Prostate gland (tissue), 2 donors: Measurements from ENCODE around the gene DDX46. TPM values are rescaled to one million over a fixed set of nuclear protein-coding genes. Genes with fewer than 3 reads are reported as not detected.

Experiments used
- DNase-seq: peaks from one replicate; pipeline ENCODE4 v3.0.0-alpha.2; 2019; ENCODE audit warnings: low spot score
- H3K27ac ChIP-seq, 2 donors: fragments of 200-600 bp; sonication (generic); 2 replicates each; pipeline ENCODE4 v1.5.1; 2017 to 2019
- H3K27me3 ChIP-seq: fragments of 200-600 bp; sonication (generic); replicated peaks from 2 replicates; pipeline ENCODE4 v1.5.1; 2019; ENCODE audit not compliant: insufficient read depth
- H3K36me3 ChIP-seq, 2 donors: fragments of 200-600 bp; sonication (generic); 1 replicate in 1 of 2; 2 replicates in 1 of 2; pipeline versions ENCODE4 v1.5.1 to v1.8.1; 2017 to 2019
- H3K4me1 ChIP-seq: fragments of 200-600 bp; sonication (generic); replicated peaks from 2 replicates; pipeline ENCODE4 v1.5.1; 2019
- H3K4me3 ChIP-seq, 2 donors: fragments of 200-600 bp; sonication (generic); 2 replicates each; pipeline ENCODE4 v1.5.1; 2017 to 2019
- H3K9me3 ChIP-seq: fragments of 200-600 bp; sonication (generic); 2 replicates; pipeline ENCODE4 v1.5.1; 2017
- POLR2A ChIP-seq: fragments of 450-650 bp; IDR thresholded peaks from one replicate; pipeline ENCODE4 v1.6.1; 2016; ENCODE audit warnings: antibody characterized with exemption, mild to moderate bottlenecking
- POLR2AphosphoS5 ChIP-seq: sonication (generic); formaldehyde crosslinking; IDR thresholded peaks from one replicate; pipeline ENCODE4 v1.6.1; 2017; ENCODE audit warnings: antibody characterized with exemption
- WGBS: methylation state at CpG from one replicate; pipeline ENCODE4 v1.1.5; 2018; 5-methylcytosine and 5-hydroxymethylcytosine counted together
- intact Hi-C: fragments of 100-400 bp; cut with DNase I; formaldehyde crosslinking; loops from one replicate; pipeline ENCODE4 v1.14.2; 2022
- total RNA-seq, 2 donors: library from RNA; depleted of rRNA; stranded (reverse); fragments of >200 nt; gene quantifications; one replicate each; pipeline ENCODE4 v1.1.0, GENCODE V29; 2016
- TF ChIP-seq, protein P1 (sequence below), 4 experiments: fragments of 200-600 bp in 2 of 4; fragments of 450-650 bp in 2 of 4; sonication (generic) in 2 of 4; IDR thresholded peaks; 1 replicate in 3 of 4; 2 replicates in 1 of 4; pipeline ENCODE4 v1.5.1; 2016 to 2019; ENCODE audit warnings: antibody characterized with exemption in 4 of 4, mild to moderate bottlenecking in 2 of 4, moderate library complexity in 2 of 4

Gene DDX46
- total RNA-seq, 2 donors from 2014 or later = 25.9 to 28.2 TPM

DNA sequence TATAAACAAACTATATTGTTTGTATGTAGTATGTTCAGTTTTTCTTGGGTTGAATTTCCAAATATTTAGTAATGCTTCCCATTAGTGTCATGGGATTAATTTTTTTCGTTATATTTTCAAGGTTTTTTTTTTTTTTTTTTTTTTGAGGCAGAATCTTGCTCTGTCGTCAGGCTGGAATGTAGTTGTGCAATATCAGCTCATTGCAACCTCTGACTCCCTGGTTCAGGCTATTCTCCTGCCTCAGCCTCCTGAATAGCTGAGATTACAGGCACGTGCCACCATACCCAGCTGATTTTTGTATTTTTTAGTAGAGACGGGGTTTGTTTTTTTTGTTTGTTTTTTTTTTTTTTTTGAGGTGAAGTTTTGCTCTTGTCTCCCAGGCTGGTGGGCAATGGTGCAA, 10.6 kb downstream of the DDX46 start:
- no peak overlapping the region for H3K4me3 ChIP-seq
- no peaks in the 10 kb centered on the region for H3K9me3 ChIP-seq
- no peaks in the 10 kb centered on the region for H3K36me3 ChIP-seq
- DNase-seq = no peak
- intact Hi-C loops = no loop called here
- TF ChIP-seq POLR2AphosphoS5 (no peak), POLR2A (no peak)
- TF ChIP-seq, protein P1, sequence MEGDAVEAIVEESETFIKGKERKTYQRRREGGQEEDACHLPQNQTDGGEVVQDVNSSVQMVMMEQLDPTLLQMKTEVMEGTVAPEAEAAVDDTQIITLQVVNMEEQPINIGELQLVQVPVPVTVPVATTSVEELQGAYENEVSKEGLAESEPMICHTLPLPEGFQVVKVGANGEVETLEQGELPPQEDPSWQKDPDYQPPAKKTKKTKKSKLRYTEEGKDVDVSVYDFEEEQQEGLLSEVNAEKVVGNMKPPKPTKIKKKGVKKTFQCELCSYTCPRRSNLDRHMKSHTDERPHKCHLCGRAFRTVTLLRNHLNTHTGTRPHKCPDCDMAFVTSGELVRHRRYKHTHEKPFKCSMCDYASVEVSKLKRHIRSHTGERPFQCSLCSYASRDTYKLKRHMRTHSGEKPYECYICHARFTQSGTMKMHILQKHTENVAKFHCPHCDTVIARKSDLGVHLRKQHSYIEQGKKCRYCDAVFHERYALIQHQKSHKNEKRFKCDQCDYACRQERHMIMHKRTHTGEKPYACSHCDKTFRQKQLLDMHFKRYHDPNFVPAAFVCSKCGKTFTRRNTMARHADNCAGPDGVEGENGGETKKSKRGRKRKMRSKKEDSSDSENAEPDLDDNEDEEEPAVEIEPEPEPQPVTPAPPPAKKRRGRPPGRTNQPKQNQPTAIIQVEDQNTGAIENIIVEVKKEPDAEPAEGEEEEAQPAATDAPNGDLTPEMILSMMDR (IDR thresholded peaks at IDR 0.05) = no peak
- H3K27me3 ChIP-seq = no peaks in the 10 kb centered on the region
- 77% methylated on average over 4 of the region's 4 CpGs for WGBS
- no peak overlapping the region for H3K27ac ChIP-seq
- no peaks in the 10 kb centered on the region for H3K4me1 ChIP-seq

DNA sequence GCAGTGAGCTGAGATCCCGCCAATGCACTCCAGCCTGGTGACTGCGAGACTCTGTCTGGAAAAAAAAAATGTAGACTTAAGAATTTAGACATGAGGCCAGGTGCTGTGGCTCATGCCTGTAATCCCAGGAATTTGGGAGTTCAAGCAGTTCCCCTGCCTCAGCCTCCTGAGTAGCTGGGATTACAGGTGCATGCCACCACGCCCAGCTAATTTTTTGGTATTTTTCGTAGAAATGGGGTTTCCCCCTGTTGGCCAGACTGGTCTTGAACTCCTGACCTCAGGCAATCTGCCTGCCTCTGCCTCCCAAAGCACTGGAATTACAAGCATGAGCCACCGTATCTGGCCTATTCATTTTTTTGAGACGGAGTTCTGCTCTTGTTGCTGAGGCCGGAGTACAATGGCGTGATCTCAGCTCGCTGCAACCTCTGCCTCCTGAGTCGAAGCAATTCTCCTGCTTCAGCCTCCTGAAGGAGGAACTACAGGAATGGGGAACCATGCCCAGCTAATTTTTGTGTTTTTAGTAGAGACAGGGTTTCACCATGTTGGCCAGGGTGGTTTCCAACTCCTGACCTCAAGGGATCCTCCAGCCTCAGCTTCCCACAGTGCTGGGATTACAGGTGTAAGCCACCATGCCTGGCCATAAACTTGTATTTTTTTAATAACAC, 14.0 kb downstream of the DDX46 start:
- H3K9me3 ChIP-seq = no peaks in the 10 kb centered on the region
- intact Hi-C loops = no loop called here
- WGBS = 86% methylated on average over 10 of the region's 10 CpGs
- no peak for DNase-seq
- H3K36me3 ChIP-seq = no peaks in the 10 kb centered on the region
- H3K27ac ChIP-seq = no peak overlapping the region
- TF ChIP-seq POLR2A = no peak
- TF ChIP-seq, protein P1 (IDR thresholded peaks at IDR 0.05) = no peak
- TF ChIP-seq POLR2AphosphoS5 = no peak
- H3K4me3 ChIP-seq = no peak overlapping the region
- H3K27me3 ChIP-seq = no peaks in the 10 kb centered on the region
- H3K4me1 ChIP-seq = no peaks in the 10 kb centered on the region

DNA sequence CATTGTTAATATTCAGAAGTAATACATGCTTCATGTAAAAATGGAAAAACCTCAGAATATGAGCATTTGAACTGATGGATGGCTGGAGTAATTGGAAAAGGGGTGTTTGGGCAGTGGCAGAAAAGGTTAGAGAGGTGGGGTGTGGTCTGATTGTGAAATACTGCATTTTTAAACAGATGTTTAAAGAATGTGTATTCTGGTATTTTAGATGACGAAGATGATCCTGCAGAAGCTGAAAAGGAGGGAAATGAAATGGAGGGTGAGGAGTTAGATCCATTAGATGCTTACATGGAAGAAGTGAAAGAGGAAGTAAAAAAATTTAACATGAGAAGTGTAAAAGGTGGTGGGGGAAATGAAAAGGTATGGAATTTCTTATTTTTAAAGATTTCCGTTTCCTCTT, 18.8 kb downstream of the DDX46 start:
- no peaks in the 10 kb centered on the region for H3K27me3 ChIP-seq
- no peak overlapping the region for H3K27ac ChIP-seq
- TF ChIP-seq, protein P1 (IDR thresholded peaks at IDR 0.05) = no peak
- TF ChIP-seq POLR2AphosphoS5 = no peak
- no peak for TF ChIP-seq POLR2A
- intact Hi-C loops = no loop called here
- no peaks in the 10 kb centered on the region for H3K9me3 ChIP-seq
- no peak for DNase-seq
- H3K4me3 ChIP-seq = no peak overlapping the region
- H3K36me3 ChIP-seq = no peaks in the 10 kb centered on the region
- 92% methylated on average over 2 of the region's 2 CpGs for WGBS
- no peaks in the 10 kb centered on the region for H3K4me1 ChIP-seq

DNA sequence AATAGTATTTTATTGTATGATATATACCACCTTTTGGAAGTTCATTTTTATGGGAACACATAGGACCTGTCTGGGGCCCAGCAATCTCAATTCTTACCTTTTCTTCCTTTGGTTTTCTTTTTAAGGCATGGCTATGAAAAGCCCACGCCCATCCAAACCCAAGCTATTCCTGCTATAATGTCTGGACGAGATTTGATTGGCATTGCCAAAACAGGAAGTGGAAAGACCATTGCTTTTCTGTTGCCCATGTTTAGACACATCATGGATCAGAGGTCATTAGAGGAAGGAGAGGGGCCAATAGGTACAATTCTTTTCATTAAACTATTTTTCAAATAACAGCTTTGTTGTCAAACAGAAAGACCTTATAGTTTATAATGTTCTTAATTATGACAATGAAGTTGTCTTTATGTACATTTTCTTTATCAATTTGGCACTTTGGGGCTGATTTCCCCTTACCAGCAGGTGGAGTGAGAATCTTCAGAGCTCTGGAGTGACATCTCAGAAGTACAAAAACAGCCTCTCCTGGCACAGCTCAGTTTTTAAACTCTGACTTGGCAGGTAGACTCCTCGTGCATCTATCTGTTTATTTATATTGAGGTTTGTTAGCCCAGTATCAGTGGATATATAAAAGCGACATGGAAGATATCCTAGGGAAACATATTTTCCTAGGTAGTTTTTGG, 25.8 kb downstream of the DDX46 start:
- intact Hi-C loops = loop anchor here (10.0 kb wide), 1 partner anchor 120 kb away; the partner anchor contains the start of gene PCBD2
- Histone ChIP-seq H3K4me3 (no peak overlapping the region), H3K27ac (no peak overlapping the region), H3K9me3 (no peaks in the 10 kb centered on the region), H3K4me1 (no peaks in the 10 kb centered on the region), H3K27me3 (no peaks in the 10 kb centered on the region), H3K36me3 (peaks cover 0 to 6% of the 10 kb centered on the region in 2 donors)
- WGBS = 41% methylated on average over 4 of the region's 4 CpGs
- TF ChIP-seq POLR2AphosphoS5 = no peak
- TF ChIP-seq, protein P1 (IDR thresholded peaks at IDR 0.05) = peak in 2 of 4 experiments; percentile 23 to 32
- no peak for TF ChIP-seq POLR2A
- DNase-seq = no peak
